Stimulated activated CD8-positive, alpha-beta memory T cell treated with anti-CD3 and anti-CD28 coated beads, Interleukin-4, amount 100 ng/mL, for 48 hours (primary cell): ENCODE results near the gene MUTYH.
"Not testable (repeated sequence)": the region's sequence is repeated elsewhere in the genome, so short reads cannot be mapped to it uniquely, and the experiment has no call there.

Experiments used
- DNase-seq: peaks from one replicate; pipeline ENCODE4 v3.0.0-alpha.2; 2020

Gene MUTYH

DNA sequence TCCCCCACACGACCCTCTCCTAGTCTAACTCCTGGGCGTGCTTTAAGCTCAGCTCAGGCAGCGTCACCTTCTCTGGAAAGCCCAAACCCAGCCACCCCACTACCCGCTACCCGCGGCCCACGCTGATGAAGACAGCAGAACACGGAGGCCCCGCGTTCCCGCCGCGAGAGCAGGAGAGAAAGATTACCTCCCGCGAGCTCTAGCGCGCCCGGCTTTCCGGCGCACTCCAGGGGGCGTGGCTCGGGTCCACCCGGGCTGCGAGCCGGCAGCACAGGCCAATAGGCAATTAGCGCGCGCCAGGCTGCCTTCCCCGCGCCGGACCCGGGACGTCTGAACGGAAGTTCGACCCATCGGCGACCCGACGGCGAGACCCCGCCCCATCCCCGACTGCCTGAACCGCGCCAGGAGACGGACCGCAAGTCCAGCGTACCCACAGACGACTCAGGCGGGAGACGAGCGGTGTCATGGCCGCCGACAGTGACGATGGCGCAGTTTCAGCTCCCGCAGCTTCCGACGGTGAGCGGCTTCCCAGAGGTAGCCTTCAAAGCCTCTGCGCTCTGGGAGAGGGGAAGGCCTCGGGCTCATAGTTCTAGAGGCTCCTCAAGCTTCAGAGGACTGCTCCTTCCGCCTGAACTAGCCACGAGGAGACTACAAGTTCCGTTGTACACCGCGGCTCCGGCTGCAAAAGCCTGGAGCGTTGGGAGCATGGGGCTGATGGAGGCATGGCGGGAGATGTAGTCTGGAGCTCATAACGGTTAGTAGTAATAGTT is at the start of gene MUTYH, which contains the start of gene TOE1:
Gene MUTYH, minus strand, starts transcription at position 652 of the 770 bp plus-strand sequence. CDS start 5,935 bp downstream, outside the sequence.
Gene TOE1, plus strand, starts transcription at position 382 of the 770 bp plus-strand sequence. Its CDS starts 83 bp downstream, at position 465.
- peak; percentile 97 for DNase-seq

DNA sequence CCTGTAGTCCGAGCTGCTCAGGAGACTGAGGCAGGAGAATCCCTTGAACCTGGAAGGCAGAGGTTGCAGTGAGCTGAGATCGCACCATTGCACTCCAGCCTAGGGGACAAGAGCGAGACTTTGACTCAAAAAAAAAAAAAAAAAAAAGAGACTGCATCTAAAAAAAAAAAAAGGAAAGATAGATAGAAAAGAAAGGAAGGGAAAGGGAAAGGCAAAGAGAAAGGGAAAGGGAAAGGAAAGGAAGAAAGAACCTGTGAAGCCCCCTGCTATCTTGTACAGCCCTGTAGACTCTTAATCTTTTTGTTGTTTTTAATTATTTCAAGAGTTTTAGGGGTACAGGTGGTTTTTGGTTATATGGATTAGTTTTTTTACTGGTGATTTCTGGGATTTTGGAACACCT is 46.0 kb upstream of the MUTYH start:
- no peak for DNase-seq

DNA sequence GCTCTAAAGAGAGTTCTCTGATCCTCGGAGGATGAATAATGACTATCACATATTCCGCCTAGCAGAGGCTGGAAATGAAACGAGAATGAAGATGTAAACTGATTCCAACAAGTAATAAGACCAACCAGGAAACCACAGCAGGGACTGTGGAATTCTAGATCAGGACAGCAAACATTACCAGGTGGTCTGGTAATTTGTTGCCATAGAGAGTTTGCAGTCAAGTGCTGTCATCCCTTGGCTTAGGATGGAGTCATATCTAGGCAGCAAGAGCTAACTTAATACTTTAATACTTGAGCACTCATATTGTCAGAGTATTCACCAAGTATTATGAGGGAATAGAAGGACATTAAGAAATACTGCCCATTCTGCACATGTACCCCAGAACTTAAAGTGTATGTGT is 45.1 kb upstream of the MUTYH start:
- DNase-seq, result no peak

DNA sequence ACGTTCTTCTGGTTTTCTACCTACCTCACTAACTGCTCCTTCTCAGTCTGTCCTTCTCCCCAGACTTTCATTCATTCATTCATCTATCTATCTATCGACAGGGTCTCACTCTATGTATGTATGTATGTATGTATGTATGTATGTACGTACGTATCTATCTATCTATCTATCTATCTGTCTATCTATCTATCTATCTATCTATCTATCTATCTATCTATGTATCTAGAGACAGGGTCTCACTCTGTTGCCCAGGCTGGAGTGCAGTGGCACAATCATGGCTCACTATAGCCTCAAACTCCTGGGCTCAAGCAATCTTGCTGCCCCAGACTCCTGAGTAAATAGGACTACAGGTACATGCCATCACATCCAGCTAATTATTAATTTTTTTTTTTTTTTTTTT is 44.0 kb upstream of the MUTYH start:
- not testable (repeated sequence) for DNase-seq

DNA sequence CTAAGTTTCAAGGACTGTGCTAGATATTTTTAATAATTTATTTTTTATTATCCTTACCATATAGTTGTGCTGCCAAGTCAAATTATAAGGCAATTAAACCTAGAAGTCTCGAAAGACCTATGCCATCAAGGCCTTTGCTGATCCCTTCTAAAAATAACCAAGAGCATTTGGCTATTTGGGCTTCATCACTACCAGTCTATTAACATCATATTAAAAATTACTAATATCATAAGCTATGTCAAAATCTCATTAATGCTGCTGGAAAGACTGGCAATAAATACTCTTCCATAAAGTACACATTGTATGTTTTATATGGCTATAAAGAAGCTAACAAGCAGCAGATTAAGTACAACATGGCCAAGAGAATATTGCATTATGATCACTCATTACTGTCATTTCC is 43.0 kb upstream of the MUTYH start:
- no peak for DNase-seq

DNA sequence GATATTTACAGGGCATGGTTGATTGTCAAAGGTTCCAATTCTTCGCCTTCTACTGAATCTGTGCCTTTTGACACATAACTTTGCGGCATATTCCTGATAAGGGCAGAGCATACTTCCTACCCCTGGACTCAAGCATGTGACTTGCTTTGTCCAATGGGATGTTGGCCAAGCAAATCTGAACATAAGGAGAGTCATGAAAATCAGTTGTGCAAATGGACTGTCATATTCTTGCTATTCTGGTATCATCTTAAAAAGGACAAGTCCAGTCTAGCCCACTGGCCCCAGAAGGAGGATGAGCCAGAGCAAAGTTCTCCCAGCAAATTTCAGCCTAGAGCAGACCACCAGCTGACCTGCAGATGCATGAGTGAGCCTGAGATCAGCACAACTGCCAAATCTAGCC is 41.0 kb upstream of the MUTYH start:
- no peak for DNase-seq

DNA sequence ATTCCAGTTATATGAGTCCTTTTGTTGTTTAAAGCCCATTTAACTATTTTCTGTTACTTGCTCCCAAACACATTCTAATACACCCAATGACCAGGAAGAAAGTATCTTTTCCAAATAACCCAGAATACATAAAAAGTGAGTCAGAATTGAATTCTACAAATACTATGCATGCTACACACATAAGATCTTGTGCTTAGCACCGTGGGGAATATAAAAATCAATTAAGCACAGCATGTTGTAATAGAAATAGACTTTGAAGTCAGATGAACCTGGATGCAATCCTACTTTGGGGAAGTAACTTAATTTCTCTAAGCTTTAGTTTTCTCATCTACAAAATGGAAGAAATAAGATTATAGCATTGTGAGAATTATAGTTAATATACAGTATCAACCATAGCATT is 40.5 kb upstream of the MUTYH start:
- no peak for DNase-seq

DNA sequence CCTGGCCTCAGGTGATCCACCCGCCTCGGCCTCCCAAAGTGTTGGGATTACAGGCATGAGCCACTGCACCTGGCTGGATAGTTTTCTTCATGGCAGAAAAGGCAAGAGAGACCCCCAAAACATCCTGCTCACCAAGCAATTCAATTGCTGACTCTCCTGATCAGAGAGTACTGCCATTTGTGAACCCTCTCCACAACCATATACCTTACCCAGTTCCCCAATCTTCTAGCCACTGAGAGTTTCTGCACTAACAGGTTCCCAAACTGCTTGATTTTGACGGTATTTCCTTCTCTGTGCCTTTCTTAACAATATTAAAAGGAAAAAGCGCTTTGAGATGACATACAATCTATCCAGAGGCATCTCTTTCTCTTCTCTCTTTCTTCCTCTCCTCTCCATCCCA is 39.9 kb upstream of the MUTYH start:
- DNase-seq, result no peak

DNA sequence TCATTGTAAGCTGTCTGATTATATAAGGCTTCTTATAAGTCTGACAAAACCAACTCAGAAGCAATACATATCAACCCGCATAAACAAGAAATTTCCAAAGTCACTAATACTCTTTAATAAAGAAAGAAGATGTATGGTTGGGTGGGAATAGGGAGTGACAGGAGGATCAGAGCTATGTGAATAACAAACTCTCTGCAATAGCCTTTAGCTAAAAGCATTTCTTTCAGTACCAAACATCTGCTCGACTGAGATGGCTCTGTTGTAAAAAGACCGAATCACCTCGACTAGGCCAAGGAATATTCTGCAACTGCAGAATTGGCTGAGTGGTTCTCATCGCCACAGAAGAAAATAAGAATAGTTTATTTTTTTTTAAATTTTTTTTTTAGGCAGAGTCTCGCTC is 39.3 kb upstream of the MUTYH start:
- DNase-seq, result no peak

DNA sequence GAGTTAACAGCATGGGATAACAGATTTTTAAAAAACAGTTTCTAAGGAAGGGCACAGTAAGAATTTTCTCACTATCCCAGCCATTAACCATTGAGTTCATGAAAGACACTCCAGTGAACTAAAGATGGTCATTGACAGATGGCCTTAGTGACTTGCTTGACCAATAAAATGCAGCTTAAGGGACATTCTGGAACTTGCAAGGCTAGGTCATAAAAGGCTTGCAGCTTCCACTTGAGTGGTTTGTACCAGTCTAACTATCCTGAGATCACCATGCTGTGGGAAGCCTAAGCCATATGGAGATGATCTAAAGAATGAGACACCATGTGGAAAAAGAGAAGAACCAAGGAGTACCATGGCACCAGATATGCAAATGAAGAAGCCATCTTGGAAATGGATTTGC is 37.9 kb upstream of the MUTYH start:
- no peak for DNase-seq

DNA sequence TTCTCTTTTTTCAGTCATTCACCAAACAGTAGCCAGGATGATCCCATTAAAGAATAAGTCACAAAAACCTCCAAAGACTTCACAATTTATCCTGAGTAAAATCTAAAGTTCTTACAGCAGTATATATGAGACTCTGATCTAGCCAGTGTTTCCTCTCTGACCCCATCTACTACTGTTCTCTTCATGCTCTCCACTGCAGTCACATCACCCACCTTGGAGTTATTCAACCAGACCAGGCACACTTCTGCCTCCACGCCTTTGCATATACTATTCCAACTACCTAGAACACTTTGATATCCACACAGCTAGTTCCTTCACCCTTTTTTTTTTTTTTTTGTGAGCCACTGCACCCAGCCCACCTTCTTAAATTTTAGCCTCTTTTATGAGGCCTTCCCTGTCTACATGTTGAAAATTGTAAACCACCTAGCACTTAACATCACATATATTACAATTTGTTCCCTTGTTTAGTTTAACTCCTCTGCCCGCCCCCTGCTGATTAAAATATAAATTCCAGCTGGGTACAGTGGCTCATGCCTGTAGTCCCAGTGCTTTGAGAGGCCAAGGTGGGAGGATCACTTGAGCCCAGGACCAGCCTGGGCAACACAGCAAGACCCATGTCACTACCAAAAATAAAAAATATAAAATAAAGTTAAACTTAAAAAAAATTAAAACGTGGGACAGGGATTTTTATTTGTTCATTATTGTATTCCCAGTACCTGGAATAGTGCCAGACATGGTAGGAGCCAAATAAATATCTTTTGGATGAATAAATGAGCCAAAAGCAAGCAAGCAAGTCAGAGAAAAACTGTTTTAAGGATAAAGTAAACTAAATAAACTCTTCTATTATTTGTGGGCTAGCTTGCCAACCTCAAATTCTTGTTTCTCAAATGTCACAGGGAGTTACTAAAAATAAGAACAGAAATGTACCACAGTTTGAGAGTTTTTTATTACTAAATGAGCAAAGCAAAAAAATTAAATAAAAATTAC is 35.2 kb upstream of the MUTYH start:
- no peak for DNase-seq

DNA sequence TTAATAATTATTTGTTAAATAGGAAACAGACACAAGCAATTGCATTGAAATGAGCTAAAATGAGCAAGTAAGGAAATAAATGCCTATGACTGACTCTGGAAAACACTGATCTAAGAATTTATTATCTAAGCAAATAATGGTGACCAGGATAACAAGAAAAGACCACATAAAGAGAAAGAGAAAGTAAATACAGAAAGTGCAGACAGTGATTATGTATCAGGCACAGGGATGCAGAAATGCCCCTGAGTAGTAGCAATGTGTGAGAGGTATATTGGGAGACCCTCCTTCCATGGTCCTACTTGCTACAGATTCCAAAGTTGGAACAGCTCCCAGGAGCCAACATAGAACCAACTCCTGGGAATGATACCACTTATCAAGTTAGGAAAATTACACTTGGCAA is 33.3 kb upstream of the MUTYH start:
- DNase-seq, result no peak

DNA sequence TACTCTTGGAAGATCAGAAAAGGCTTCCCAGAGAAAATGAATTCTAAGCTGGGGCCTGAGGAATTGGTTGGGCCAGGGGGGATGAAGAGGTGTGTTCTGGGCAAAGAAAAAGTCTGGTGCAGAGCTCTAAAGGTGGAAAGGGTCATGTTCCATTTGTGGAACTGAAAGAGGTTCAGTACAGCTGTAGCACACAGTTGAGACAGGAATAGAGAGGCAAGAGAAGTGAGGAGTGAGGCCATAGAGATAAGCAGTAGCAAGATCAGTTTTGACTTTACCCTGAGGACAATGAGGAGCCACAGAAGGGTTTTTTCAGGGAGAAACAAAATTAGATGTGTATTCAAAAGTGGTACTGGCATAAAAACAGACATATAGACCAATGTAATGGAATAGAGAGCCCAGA is 30.3 kb upstream of the MUTYH start:
- DNase-seq, result no peak

DNA sequence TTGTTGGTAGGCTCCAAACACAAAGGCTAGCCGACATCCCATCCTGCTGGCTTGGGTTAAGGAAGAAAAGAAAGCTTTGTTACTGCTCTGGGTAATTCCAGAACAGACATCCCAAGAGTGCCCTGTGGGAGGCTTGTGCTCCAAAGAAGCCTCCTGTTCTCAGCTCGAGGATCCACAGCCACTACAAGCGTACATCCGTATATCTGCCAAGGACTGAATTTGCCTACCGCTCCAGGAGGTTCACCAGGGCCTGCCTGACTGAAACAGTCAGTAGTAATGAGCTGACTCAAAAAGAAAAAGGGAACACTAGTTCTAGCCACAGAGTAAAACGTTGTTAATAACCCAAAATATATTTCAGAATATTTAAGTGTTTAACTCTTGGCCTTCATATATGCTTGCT is 24.8 kb upstream of the MUTYH start:
- no peak for DNase-seq

DNA sequence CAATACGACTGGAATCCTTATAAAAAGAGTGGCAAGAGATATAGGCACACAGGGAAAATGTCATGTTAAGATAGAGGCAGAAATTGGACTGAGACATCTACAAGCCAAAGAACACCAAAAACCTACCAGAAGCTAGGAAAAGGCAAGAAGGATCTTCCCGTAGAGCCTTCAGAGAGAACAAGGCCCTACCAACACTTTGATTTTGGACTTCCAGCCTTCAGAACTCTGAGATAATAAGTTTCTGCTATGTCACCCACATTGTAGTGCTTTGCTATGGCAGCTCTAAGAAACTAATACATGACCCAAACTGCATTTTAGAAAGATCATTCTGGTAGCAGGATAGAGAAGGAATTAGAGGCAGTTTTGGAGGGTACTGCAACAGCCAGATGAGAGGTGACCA is 24.1 kb upstream of the MUTYH start:
- no peak for DNase-seq

DNA sequence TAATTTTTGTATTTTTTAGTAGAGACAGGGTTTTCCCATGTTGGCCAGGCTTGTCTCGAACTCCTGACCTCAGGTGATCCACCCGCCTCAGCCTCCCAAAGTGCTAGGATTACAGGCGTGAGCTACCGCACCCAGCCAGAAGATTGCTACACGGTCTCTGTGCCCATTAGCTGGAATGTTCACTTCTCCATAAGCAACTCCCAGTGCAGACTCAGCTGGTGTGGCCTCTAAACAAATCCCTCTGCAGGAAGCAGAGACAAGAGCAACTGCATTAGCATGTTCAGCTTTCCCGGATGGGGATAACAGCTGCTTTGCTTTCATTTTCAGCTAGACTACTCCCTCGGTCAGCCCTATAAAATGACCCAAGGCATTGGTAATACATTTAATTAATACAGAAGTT is 20.7 kb upstream of the MUTYH start:
- not testable (repeated sequence) for DNase-seq

DNA sequence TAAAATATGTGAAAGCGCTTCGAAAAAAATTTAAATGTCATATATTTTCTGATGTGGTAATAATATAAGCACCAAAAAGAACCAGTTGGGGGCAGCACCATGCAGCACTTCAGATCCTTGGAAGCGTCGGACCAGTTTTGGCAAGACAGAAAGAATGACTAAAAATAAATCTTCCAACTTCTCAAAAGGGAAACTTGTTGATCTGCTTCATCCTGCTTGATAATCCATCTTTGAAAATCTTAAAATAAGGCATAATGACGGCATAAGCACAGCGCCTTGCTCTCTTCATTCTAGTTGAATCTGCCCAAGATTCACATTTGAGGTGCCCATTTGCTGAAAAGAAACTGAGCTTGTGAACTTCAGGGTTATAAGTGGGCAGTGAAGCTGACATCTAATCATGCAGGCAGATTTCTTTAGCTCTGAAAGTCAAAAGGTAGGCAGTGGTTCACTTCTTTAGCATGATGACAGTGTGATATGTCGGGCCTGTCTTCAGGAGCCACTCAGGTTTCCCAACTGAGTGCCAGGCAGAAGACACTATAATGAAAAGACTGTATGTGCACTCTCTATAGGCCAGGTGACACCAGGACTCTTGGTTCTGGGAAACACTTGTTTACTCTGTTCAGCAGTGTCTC is 19.8 kb upstream of the MUTYH start:
- peak; percentile 64 for DNase-seq

DNA sequence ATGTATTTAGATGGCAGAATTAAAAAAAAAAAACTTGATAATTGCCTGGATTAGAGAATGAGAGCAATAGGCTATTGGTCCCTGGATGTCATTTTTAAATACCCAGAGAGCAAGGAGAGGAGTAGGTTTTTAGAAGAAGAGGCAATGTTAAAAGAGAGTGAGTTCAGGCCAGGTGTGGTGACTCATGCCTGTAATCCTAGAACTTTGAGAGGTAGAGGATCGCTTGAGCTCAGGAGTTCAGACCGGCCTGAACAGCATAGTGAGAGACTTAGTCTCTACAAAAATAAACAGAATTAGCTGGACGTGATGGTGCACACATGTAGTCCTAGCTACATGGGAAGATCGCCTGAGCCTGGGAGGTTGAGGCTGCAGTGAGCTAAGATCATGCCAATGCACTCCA is 15.9 kb upstream of the MUTYH start:
- no peak for DNase-seq

DNA sequence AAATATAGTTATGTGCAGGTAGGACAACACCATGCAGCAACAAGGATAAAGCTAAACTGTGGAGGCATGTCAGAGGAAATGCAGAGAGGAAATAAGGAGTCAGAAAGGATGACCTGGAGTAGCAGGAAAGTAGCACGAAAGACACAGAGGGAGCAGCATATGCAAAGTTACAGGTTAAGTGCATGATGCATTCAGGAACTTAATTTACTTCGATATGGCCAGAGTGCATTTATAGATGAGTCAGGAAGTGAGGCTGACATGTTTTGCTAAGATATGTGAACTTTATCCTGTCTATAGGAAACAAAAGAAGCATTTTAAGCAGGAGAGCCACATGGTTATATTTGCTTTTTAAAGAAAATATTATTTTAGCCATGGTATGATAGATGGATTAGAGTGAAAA is 15.4 kb upstream of the MUTYH start:
- DNase-seq, result no peak

DNA sequence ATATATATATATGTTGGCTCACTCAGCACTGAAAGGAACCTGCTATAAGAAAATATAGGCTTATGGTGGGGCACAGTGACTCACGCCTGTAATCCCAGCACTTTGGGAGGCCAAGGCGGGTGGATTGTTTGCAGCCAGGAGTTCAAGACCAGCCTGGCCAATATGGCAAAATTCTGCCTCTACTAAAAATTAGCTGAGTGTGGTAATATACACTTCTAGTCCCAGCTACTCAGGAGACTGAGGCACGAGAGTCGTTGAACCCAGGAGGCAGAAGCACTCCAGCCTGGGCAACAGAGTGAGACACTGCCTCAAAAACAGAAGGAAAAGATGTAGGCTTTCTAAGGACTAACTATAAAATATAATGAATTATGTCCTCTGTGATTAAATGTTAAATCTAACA is 14.6 kb upstream of the MUTYH start:
- no peak for DNase-seq

DNA sequence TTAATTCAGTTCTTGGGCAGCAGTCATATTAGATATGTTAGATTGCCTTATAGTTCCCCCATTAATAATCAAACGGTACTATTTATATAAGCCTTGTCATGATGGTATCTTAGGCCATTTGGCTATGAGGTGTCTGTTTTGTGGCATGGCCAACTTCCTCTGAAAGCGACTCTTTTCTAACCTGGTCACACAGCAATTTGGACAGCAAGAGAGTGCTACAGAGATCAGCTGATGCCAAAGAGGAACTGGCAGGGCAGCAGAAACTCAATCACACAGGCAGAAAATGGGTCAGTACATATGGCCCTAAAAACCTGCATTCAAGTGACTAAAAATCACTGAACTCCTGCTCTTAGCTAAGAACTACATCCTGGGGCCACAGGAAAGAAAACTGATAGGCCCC is 13.4 kb upstream of the MUTYH start:
- no peak for DNase-seq

DNA sequence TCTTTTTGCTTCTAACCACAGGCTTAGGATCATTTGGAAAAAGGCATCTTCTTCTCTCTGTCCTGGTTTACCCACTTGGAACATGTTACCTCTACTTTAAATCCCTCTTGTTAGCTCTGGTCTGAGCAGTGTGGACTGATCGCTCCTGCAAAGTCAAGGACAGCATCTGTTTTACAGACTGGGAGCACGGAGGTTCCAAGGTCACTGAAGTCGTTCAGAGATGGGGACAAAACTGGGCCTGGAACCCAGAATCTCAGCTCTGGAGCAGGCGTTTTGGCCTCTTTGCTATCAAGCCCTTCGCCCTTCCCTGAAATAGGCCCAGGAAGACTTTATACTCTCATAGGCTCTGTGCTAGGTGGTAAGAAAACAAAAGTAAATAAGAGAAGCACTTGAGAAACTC is 11.3 kb upstream of the MUTYH start:
- no peak for DNase-seq

DNA sequence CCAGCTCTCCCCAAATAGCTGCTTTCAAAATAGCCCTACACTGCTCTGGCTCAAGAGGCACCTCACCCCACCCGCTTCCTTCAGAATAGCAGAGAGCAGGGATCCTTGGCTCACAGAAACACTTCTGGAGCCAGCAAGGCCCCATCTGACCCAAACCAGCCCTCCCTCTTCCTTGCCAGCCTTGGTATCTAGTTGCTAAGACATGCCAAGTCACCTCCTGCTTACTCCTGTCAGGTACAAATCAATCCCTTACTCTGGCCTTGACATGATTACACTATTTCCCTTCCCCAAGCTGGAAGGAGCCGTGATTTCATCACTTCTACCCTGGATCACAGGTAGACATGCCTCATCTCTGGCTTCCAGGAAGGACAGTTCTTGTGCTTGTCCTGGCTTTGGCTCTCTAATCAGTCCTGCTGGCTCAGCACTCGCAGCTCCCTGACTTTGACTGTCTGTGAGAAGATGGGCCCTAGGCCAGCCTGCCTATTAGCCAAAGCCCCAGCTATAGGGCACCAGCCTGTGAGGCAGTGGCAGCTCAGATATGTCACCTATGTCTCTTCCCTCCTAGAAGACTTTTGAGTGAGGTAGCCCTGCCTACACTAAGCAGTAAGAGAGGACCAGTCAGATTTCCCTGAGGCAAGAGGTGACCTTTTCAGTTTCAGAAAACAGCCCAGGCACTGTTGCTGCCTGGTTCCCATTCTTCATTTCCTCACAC is 8.9 kb upstream of the MUTYH start:
- no peak for DNase-seq
